Brain microvascular endothelial cell (primary cell): ENCODE measurements around the gene AGPS.
A peak's percentile ranks its signal among the peaks of the same experiment; 100 is the strongest.
"Not testable (repeated sequence)": the region's sequence is repeated elsewhere in the genome, so short reads cannot be mapped to it uniquely, and the experiment has no call there.

ENCODE experiments used
- DNase-seq: peaks from one replicate; pipeline ENCODE4 v3.0.0-alpha.2; 2020
- H3K27ac ChIP-seq: fragments of 250-450 bp; sonication (Bioruptor Pico); 2 replicates; pipeline ENCODE4 v1.5.1; 2020; ENCODE audit warnings: mild to moderate bottlenecking, moderate library complexity
- H3K27me3 ChIP-seq: fragments of 250-450 bp; sonication (Bioruptor Pico); replicated peaks from 2 replicates; pipeline ENCODE4 v1.5.1; 2020; ENCODE audit warnings: mild to moderate bottlenecking
- H3K36me3 ChIP-seq: fragments of 250-450 bp; sonication (Bioruptor Pico); replicated peaks from 2 replicates; pipeline ENCODE4 v1.5.1; 2020; ENCODE audit warnings: mild to moderate bottlenecking
- H3K4me3 ChIP-seq: 2 replicates; pipeline ENCODE4 v1.5.1; 2011; ENCODE audit warnings: low read depth, mild to moderate bottlenecking, control low read depth, low read length, moderate library complexity
- CTCF ChIP-seq: IDR thresholded peaks from 2 replicates; pipeline ENCODE4 v1.5.1; 2011; ENCODE audit warnings: low read depth, mild to moderate bottlenecking, moderate library complexity, low read length, control low read depth, inconsistent platforms; ENCODE audit errors: missing control alignments
- in situ Hi-C: cut with HindIII; loops from 2 replicates; pipeline ENCODE4 v1.10.0; 2017; ENCODE audit warnings: low sequenced_read_pairs, low pct_ligation_motif_present

The AGPS gene

GRCh38 chr2:177419274-177419673 is 26.7 kb downstream of the AGPS start:
- DNase-seq = no peak
- Histone ChIP-seq H3K4me3 (no peak overlapping the region), H3K27me3 (no peaks in the 10 kb centered on the region), H3K27ac (no peak overlapping the region), H3K36me3 (no peaks in the 10 kb centered on the region)
- in situ Hi-C loops = no loop called here
- TF ChIP-seq CTCF = no peak

- no peak for TF ChIP-seq CTCF
- Histone ChIP-seq H3K4me3 (no peak overlapping the region), H3K27me3 (no peaks in the 10 kb centered on the region), H3K27ac (no peak overlapping the region), H3K36me3 (no peaks in the 10 kb centered on the region)
- DNase-seq = no peak
- in situ Hi-C loops = no loop called here
Observed at GRCh38 chr2:177422271-177422670, 29.7 kb downstream of the AGPS start.

- DNase-seq, H3K36me3 ChIP-seq, H3K4me3 ChIP-seq, H3K27ac ChIP-seq, in situ Hi-C loops, H3K27me3 ChIP-seq: not testable (repeated sequence)
Observed at GRCh38 chr2:177424120-177424519, 31.5 kb downstream of the AGPS start.

- H3K36me3 ChIP-seq, H3K27me3 ChIP-seq, H3K4me3 ChIP-seq, DNase-seq, H3K27ac ChIP-seq, in situ Hi-C loops: not testable (repeated sequence)
Observed at GRCh38 chr2:177424620-177425019, 32.0 kb downstream of the AGPS start.

GRCh38 chr2:177427316-177427715 is 34.7 kb downstream of the AGPS start:
- in situ Hi-C loops = no loop called here
- no peak overlapping the region for H3K27ac ChIP-seq
- no peak for DNase-seq
- no peak for TF ChIP-seq CTCF
- H3K36me3 ChIP-seq = no peaks in the 10 kb centered on the region
- H3K27me3 ChIP-seq = no peaks in the 10 kb centered on the region
- no peak overlapping the region for H3K4me3 ChIP-seq

GRCh38 chr2:177427936-177428335 is 35.4 kb downstream of the AGPS start:
- in situ Hi-C loops, H3K36me3 ChIP-seq, DNase-seq, H3K27ac ChIP-seq, H3K27me3 ChIP-seq, H3K4me3 ChIP-seq: not testable (repeated sequence)

GRCh38 chr2:177429688-177430325 is 37.2 kb downstream of the AGPS start:
- Histone ChIP-seq H3K27me3 (no peaks in the 10 kb centered on the region), H3K27ac (peak overlapping the region; percentile 51), H3K36me3 (no peaks in the 10 kb centered on the region), H3K4me3 (no peak overlapping the region)
- no peak for TF ChIP-seq CTCF
- DNase-seq = peak; percentile 93
- in situ Hi-C loops = no loop called here
